Stimulated activated CD8-positive, alpha-beta memory T cell treated with anti-CD3 and anti-CD28 coated beads, Interleukin-15, amount 100 ng/mL, for 1 hour (primary cell): ENCODE measurements around the gene CPLX4.

Source experiments
- DNase-seq: peaks from one replicate; pipeline ENCODE4 v3.0.0-alpha.2; 2020; ENCODE audit warnings: low read depth

Gene CPLX4, protein sequence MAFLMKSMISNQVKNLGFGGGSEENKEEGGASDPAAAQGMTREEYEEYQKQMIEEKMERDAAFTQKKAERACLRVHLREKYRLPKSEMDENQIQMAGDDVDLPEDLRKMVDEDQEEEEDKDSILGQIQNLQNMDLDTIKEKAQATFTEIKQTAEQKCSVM

DNA sequence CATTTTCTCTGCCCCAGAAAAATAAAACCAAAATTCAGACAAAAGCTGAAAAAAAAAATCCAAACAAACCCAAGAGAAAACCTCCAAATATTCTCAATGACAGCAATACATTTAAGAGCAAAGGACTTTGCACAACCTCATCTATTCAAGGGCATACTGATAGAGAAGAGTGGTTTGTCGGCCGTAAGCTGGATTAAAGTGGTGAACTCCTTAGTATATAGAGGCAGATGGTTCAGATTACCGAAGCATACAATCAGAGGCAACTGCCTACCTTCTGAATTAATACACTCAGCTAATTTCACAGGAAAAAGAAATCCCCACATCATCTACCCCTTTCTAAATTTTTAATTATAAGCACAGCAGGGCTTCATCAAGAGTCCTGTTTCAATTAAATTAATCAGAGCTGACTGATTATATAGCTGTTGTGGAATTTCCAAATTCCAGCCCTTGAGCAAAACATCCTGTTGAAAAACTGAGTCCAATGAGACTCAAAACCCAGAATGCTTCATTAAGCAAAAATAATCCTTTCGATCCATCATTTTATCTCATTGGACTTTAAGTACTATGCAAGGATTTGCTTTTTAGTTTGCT, at the start of gene CPLX4:
Gene CPLX4 (minus strand): TSS at position 190 of the 591 bp plus-strand sequence. CDS start 187 bp downstream, at position 3.
- no peak for DNase-seq

DNA sequence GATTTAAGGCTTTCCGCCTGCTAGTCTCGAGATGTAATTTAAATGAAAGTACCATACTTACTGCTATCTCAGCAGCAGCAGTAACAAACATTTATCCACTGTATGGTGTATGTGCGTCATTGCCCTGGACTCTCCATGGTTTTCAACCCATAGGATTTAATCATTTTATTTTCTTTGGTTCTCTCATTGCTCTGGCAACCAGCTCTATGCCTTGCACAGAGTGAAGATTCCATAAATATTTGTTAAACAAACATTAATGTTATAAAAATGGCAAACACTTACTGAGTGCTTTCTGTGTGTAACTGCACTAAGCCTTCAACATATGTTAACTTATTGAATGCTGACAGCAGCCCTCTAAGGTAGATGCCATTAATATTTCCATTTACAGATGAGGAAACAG, 41.9 kb upstream of the CPLX4 start:
- DNase-seq, result no peak

DNA sequence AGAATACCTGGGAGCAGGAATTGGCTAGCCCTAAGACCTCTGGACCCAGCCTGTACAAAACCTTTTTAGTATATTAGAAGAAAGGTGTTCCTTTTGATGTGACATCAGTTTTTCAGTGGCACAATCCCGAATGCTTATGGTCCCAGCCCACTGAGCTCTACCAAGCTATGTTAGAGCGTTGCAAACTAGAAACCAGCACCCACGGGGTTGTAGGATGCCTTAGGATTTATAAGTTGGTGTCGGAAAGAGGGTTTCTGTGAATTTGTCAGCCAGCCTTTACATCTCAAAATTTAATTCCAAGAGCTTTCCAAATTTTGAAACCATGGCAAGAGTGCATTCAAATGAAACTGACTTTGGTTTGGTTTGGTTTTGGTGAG, 41.1 kb upstream of the CPLX4 start:
- DNase-seq, result no peak

DNA sequence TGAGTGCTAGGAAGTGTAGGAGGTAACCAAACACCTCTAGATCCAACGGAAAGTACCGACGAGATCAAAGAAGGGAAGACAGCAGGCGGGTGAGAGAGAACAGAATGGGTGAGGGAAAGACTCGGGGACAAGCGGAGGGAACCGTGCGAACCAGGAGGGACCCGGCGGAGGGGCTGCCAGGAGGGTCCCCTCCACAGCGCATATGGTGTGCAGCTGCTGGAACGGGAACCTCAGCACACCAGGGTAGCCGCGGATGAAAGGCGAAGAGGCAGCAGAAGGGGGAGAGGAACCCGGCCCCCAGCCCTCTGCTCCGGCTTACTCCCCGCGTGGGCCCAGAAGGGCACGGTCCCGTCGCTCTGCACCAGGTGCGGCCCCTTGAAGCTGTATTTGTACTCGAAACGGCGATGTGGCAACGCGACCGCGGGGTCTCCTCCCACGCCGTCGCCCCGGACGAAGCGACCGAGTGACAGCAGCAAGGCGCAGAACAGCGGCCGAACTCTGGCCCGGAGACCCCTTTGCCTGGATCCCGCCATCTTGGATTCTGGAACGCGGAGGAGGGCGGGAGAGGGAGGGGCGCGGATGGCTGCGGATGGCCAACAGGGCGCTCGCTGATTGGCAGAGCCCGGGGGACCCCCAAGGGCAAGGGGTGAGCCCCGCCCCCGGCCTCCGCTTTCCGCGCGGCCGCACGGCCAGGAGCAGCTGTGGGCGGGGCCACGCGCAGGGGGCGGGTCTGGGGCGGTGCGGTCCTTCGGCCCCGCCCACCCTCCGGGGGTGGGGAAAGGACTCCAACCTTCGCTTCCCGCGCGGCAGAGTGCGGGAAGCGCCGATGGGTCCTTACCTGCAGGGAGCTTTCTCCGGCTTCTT, 40.5 kb upstream of the CPLX4 start, which contains the start of gene LMAN1:
Gene LMAN1 (minus strand): TSS at position 554 of the 864 bp plus-strand sequence. CDS start 21 bp downstream, at position 533.
- peak; percentile 76 for DNase-seq

DNA sequence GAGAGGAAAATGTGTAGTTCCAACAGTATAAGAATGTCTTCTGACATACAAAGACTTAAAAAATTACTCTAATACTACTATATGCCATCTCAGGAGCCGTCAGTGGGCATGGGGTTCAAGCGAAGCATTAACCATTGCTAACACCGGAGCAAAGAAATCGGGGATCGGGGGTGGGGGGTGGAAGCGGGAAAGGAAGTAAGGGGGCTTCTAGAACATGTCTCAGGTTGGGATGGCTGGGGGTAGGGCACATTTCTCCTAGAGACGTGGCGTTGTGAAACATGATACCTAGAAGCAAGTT, 39.9 kb upstream of the CPLX4 start:
- DNase-seq, result no peak

DNA sequence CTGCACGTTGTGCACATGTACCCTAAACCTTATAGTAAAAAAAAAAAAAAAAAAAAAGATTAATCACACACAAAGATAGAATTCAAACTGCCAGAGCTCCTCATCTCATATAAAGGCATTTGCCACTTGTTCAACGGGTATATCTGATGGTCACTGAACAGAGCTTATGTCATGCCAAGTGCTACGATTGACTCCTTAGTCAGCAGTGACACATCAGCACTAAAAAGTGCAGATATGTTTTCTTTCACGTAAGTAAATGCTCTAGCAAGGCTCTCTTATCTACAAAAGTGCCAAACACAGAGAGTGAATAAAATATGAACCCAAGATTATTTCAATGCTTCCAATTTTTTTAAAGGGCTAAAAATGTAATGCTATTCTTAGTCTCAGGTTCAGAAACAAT, 39.5 kb upstream of the CPLX4 start:
- DNase-seq, result no peak

DNA sequence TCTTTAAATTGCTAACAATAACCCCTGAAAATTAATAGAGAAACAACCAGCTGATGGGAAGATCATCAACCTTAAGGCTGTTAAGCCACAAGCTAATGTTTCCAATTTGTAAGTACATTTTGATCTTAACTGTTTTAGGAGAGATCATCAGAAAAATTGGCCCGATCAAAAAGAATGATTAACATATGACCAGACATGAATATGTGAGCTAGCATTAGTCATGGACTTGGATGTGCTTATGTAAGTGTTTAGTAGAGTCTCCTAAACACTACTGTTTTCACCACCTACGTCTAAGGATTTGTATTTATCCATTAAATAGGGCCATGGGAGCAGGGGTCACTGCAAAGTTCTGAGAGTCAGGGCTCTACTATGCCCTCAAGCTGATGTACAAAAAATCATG, 36.3 kb upstream of the CPLX4 start:
- no peak for DNase-seq

DNA sequence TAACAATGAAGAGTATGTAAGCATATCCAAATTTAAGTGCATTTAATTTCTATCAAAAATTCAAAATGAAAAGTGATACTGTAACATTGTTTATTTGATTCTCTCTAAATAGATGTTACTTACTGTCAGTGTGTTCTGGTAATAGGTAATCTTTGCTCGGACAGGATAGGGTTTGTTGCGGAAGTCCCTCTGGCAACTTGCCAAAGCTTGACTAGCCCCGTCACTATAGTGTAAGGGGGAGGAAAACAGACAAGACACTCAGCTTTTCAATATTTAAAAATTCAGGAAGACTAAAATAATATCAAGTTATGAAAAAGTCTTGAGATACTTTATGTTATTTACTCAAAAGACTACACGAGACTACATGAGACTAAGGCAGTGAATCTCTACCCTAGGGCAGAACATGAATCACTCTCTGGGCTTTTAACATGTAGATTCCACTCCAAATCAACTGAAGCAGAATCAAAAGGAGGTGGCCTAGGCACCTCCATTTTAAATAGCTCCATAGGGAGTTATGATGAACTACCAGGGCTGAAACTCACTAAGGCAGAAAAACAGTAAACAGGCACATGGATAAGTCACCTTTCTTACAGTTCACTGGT, 34.7 kb upstream of the CPLX4 start:
- no peak for DNase-seq

DNA sequence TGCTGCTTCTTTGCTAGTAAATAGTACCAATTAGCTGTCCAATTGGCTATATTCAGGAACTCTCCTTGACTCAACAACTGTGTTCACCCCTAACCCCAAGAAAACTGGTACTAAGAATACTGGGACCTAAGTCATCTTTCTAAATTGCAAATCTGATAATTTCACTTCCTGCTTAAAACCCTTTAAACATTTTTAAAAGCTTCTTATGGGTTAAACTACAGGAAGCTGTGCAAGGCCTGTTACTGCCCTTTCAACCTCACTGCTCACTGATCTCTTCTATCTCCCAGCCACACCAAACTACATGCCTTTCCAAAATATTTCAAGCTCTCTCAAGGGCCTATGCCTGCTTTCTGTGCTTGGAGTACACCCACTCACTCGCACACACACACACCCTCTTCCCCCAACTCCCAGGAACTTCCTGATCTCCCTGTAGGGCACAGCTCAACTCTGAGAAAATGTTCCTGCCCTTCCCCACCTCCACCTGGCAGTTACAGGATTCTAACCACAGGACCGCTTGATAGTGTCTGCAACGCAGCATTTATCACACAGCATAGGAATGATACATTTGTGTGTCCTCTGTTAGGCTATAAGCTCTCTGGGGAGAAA, 33.9 kb upstream of the CPLX4 start:
- DNase-seq, result no peak

DNA sequence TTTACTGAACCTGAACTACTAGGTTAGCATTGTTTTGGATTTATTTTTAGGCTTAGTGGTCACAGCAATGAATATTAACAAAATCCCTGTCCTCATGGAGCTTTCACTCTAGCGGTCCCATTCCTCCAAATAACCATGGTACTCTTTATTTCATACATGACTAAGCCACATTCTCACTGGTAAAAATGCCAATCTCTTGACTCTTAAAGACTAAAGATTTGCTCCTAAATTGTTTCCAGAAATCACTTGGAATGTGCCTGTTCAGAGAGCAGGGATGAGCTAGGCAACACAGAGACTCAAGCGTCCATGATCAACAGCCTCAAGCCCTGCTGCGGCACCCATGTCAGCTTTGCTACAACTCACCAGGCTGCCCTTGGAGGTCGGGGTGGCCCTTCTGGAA, 27.1 kb upstream of the CPLX4 start:
- no peak for DNase-seq

DNA sequence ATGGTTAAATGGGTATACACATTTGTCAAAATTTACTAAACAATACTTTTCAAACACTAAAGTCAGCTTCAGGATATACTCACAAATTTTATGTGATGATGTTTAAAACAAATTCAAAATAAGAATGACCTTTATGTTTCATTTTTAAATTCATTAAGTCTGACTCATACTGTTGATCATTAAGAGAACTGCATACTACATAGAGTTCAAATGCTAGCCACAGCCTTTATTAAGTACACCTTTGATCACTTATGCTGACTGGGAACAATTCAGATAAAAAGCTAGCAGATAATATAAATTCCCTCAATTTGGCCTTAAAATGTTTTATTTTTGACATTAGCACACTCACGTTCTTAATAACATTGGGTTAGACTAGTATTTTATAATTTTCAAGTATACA, 26.5 kb upstream of the CPLX4 start:
- DNase-seq, result no peak

DNA sequence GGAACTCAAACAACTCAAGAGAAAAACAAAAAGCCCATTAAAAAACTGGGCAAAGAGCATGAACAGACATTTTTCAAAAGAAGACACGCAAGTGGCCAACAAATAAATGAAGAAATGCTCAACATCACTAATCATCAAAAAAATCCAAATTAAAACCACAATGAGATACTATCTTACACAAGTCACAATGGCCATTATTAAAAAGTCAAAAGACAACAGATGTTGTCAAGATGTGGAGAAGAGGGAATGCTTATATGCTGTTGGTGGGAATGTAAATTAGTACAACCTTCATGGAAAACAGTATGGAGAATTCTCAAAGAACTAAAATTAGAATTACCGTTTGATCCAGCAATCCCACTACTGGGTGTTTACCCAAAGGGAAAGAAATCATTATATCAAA, 25.5 kb upstream of the CPLX4 start:
- DNase-seq, result no peak

DNA sequence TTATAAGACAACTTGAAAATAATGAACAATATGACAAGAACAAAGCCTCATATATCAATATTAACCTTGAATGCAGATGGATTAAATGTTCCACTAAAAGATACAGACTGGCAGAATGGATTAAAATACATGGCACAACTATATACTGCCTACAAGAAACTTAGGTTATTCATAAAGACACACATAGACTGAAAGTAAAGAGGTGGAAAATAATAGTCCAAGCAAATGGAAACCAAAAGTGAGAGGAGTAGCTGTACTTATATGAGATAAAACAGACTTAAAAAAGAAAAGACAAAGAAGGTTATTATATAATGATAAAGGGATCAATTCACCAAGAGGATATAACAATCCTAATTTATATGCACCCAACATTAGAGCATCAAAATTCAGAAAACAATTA, 22.4 kb upstream of the CPLX4 start:
- DNase-seq, result no peak

DNA sequence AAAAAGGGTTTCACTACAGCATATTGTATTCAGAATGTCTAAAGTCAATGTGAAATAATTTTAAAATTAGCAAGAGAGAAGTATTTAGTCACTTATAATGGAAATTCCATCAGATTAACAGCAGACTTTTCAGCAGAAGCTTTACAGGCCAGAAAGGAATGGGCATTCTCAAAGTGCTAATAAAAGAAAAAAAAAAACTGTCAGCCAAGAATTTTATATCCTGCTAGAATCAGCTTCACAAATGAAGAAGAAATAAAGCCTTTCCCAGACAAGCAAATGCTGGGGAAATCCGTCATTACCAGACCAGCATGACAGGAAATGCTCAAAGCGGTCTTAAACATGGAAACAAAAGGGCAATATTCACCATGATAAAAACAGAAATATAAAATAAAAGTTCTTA, 21.9 kb upstream of the CPLX4 start:
- no peak for DNase-seq

DNA sequence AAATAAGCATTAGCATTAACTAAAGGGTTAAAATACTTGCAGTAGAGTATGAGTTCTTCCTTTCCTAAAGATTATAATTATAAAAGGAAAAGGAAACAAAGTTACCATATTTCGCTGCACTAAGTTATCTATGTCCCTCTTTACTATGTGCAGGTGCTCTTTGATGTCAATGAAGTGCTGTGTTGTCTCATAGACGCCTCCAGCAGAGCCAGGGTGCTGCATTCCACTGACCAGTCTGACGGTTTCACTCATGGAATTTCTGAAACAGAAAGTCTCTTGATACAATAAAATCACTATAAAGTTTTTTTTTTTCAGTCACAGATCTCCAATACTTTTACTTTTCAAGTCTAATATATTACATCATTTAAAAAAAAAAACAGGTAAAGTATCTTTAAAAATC, 14.5 kb upstream of the CPLX4 start:
- DNase-seq, result no peak

DNA sequence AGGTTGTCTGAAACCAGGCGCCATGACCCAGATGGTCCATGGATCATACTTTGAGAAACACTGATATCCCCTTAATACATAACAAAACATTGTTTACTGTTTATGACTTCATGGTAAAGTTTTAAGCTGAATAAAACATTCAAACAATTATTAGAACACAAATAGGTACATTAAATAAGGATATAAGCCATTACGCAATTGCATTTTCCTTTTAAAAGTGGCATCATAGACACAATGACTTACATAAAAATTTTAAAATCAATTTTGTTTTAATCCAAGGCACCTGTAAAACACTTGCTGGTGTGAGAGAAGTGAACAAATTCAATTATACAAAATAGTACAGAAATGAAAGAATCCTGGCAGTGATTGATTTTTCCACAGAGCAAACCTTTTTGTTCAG, 10.2 kb upstream of the CPLX4 start:
- no peak for DNase-seq

DNA sequence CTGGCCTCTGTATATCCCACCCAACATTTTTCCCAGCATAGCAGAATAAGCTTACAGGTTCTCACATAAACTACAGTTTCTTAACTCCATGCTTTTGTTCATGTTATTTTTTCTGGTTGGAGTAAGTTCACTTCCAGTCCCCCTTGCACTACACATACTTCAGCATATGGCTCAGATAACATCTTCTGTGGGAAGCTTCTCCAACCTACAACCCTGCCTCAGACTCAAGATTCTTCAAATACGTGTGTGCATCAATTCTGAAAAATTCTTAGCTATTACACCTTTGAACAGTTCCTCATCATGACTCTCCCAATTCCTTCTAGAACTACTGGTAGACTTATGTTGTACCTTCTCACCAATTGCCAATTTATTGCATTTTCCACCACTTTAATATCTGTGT, 7.5 kb upstream of the CPLX4 start:
- no peak for DNase-seq

DNA sequence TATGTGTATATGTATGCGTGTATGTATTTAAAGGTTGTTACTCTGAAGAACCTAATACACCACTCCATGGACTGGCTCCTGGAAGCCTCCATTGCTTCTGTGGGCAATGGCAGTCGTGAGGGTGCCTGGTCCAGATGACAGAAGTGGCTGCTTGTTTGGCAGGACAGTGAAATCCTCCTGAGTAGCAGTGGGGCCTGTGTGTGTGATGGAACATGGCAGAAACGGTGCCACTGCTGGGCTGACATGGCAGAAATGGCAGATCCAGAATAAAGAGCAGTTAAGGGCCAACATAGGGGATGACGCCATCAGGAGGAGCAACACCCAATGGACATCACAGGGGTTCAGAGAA, 6.1 kb upstream of the CPLX4 start:
- no peak for DNase-seq

DNA sequence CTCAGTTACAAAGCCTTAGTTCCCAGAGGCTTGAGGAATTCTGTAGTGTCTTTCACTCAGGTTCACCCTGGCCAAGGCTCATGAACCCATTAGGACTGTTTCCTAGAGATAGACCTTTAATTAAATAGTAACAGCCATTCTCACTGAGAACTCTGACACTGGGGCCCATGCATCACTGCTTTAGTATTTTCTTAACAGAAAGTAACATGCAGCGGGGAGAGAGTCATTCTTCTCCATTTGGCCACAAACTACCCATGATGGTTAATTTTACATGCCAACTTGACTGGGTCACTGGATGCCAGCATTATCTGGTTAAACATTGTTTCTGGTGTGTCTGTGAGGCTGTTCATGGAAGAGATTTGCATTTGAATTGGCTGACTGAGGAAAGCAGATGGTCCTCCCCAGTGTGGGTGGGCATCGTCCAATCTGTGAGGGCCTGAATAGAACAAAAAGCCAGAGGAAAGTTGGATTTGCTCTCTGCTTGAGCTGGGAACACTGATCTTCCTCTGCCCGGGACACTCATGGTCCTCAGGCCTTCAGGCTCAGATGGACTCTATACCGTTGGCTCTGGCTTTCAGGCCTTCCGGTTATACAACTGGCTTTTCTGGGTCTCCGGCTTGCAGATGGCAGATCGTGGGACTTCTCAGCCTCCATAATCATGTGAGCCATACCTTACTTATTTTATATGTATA, 5.6 kb upstream of the CPLX4 start:
- DNase-seq, result no peak

DNA sequence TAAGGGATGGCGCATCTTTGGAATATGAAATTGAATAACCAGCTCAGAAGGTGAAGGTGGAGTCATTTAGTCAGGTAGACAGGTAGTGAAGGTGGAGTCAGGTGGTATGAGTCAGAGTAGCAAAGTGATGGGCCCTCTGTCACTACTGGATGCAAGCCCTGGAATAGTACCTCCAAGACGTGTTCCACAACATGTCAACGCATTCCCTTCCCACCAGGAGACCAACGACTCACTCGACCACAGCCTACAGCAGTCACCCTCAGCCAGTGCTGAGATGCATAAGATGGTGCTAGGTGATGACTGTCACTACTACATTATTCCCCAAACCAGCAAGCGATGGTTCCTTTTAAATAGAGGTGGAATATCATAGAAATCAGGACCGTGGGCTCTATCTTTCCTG, 6.8 kb downstream of the CPLX4 start:
- no peak for DNase-seq

DNA sequence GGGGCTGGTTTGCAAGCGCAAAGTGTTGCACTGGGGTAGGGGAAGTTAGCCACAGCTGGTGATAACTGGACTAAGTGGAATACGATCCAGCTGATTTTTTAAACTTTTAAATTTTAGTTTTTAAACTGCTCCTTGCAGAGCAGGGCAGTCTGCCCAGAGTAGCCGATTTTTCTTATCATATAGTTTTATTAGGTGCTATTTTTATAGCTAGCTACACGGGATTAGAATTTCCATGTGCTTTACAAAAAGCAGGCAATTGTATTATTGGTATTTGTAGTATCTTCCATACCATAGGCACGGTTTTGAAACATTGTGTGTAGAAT, 9.6 kb downstream of the CPLX4 start:
- no peak for DNase-seq

DNA sequence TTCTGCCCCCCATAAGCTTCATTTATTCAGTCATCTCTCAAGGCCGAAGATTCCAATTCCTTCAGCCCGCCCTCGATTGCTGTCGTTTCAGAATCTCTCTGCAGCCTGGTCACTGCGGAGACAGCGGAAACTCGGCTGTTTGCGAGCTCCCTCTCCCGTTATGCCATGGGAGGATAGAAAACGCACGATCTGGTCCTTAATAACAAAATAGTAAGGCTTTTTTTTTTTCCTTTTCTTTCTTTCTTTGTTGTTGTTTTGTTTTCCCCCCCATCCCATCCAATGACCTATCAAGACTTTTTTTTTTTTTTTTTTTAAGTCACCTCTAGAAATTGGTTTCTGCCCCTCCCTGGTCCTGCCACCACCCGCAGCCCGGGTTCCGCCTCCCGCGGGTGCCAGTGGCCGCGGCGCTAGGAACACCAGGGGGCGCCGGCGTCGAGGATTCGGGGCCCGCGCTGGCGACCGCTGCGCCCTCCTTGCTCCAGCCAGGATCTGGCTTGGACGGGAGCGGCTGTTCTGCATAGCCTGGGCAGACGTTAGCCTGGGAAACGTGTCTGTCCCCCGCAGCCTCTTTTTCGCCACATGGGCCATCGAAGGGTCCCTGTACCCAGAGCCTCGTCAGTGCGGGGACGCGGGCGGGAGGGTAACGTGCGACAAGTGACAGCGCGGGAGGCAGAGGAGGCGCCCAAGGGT, 10.1 kb downstream of the CPLX4 start:
- DNase-seq, result peak; percentile 28
